ENCODE measurements around the gene ABL2. TPM values are rescaled to one million over a fixed set of nuclear protein-coding genes. Genes with fewer than 3 reads are reported as not detected.
"Not testable (repeated sequence)": the region's sequence is repeated elsewhere in the genome, so short reads cannot be mapped to it uniquely, and the experiment has no call there.

ABL2 gene
- total RNA-seq, 3 donors from 2014 or later, result 14.8 to 22.2 (median 18.6) TPM

DNA sequence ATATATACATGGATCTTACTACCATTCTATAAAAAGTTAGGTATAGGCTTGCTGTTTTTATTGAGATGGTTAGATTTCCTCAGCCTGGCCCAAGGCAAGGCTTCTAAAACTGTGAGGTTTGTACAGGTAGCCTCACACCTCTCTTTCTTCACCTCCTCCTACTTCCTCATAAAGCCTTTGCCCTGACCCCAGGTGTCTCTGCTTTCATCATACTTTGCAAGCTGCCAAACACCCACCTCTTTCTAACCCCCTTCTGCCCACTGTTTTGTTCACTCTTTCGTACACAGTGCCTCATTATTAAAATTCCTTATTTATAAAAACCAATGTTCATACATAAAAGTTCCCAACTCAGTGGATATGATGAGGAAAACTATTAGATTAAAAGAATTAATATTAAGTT lies 32.7 kb upstream of the ABL2 start:
- no peak overlapping the region for H3K4me3 ChIP-seq
- intact Hi-C loops (cut with DNase I, micrococcal nuclease), result no loop called here
- no peaks in the 10 kb centered on the region for H3K9me3 ChIP-seq
- ATAC-seq, result no peak
- DNase-seq, result no peak
- TF ChIP-seq, protein P1, sequence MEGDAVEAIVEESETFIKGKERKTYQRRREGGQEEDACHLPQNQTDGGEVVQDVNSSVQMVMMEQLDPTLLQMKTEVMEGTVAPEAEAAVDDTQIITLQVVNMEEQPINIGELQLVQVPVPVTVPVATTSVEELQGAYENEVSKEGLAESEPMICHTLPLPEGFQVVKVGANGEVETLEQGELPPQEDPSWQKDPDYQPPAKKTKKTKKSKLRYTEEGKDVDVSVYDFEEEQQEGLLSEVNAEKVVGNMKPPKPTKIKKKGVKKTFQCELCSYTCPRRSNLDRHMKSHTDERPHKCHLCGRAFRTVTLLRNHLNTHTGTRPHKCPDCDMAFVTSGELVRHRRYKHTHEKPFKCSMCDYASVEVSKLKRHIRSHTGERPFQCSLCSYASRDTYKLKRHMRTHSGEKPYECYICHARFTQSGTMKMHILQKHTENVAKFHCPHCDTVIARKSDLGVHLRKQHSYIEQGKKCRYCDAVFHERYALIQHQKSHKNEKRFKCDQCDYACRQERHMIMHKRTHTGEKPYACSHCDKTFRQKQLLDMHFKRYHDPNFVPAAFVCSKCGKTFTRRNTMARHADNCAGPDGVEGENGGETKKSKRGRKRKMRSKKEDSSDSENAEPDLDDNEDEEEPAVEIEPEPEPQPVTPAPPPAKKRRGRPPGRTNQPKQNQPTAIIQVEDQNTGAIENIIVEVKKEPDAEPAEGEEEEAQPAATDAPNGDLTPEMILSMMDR (IDR thresholded peaks at IDR 0.05), result no peak
- no peaks in the 10 kb centered on the region for H3K36me3 ChIP-seq (ENCODE audit: low read depth)
- H3K4me1 ChIP-seq (ENCODE audit: low read depth), result peaks cover 4% of the 10 kb centered on the region

DNA sequence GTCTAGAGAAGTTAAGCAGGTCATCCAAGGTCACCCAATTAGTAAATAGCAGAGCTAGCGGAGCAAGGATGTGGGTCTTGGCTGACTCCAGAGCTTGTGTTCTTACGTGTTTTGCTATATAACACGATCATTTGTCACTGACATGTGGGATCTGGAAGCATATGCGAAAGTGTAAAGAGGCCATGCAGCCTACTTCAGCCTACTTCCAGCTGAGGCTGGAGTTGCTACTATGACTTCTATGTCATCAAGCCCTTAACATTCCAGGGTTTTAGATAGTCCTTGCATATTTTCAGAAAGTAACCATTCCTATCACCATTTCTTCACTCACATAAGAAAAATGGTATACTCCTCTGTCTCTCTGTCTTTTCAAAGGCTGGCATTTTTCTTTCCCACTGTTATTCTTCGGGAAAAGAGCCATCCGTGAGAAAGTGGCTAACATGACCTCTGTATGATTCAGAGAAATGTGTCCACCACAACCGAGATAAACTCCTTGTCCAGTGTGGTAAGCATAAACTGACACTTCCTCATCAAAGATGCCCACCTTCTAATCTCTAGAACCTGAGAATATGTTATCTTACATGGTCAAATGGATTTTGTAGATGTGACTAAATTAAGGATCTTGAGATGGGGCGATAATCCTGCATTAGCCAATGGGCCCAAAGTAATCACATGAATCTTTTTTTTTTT lies 24.0 kb upstream of the ABL2 start:
- Histone ChIP-seq H3K4me1 (ENCODE audit: low read depth) (no peaks in the 10 kb centered on the region), H3K36me3 (ENCODE audit: low read depth) (no peaks in the 10 kb centered on the region), H3K9me3 (no peaks in the 10 kb centered on the region), H3K4me3 (no peak overlapping the region)
- TF ChIP-seq, protein P1 (IDR thresholded peaks at IDR 0.05), result no peak
- intact Hi-C loops (cut with DNase I, micrococcal nuclease), result no loop called here
- ATAC-seq, result no peak
- no peak for DNase-seq

DNA sequence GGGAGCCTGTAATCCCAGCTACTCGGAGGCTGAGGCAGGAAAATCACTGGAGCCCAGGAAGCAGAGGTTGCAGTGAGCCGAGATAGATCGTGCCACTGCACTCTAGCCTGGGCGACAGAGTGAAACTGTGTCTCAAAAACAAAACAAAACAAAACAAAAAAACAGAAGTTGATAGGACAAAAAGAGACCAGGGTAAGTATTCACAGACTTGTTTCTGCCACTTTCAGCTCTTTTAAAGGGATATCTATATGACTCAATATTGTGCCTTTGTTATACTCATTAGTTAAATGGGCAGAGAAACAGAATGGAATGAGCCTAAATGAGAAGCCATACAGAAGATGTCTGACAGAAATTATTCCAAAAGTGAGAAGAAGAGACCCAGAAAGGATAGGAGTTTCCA lies 23.1 kb upstream of the ABL2 start:
- Histone ChIP-seq H3K4me3 (no peak overlapping the region), H3K36me3 (ENCODE audit: low read depth) (no peaks in the 10 kb centered on the region), H3K9me3 (no peaks in the 10 kb centered on the region), H3K4me1 (ENCODE audit: low read depth) (no peaks in the 10 kb centered on the region)
- no peak for ATAC-seq
- intact Hi-C loops (cut with DNase I, micrococcal nuclease), result no loop called here
- no peak for DNase-seq
- TF ChIP-seq, protein P1 (IDR thresholded peaks at IDR 0.05), result no peak

DNA sequence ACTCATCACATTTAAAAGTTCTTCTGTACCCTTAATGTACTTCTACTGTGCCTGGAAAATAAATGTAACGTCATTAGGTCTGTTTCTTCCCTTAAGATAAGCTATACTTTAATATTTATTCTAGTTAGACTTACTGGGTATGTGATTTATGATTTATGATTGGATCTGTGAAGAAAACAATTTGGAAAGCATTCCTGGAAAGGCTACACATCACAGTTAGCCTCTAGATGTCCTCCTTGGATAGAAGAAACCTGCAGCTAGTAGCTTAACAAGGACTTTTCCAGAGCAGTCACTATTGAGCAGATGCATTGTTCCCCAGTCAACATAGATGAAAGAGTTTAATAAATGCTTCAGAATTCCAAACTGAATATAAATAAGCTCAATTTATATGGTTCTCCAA lies 22.2 kb upstream of the ABL2 start:
- intact Hi-C loops (cut with DNase I, micrococcal nuclease), result no loop called here
- TF ChIP-seq, protein P1 (IDR thresholded peaks at IDR 0.05), result no peak
- peak in 1 of 3 donors; percentile 36 for DNase-seq
- Histone ChIP-seq H3K9me3 (no peaks in the 10 kb centered on the region), H3K4me1 (ENCODE audit: low read depth) (no peaks in the 10 kb centered on the region), H3K4me3 (no peak overlapping the region), H3K36me3 (ENCODE audit: low read depth) (no peaks in the 10 kb centered on the region)
- peak; percentile 74 for ATAC-seq

DNA sequence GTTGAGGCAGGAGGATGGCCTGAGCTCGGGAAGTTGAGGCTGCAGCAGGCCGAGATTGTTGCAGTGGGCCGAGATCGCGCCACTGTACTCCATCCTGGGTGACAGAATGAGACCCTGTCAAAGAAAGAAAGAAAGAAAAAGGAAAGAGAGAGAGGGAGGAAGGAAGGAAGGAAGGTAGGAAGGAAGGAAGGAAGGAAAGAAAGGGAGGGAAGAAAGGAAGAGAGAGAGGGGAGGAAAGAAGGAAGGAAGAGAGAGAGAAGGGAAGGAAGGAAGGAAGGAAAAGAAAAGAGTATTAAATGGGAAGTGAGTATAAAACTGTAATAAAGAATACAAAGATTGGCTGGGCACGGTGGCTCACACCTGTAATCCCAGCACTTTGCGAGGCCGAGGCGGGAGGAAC lies 18.4 kb upstream of the ABL2 start:
- no peaks in the 10 kb centered on the region for H3K9me3 ChIP-seq
- no peak overlapping the region for H3K4me3 ChIP-seq
- no peaks in the 10 kb centered on the region for H3K4me1 ChIP-seq (ENCODE audit: low read depth)
- H3K36me3 ChIP-seq (ENCODE audit: low read depth), result no peaks in the 10 kb centered on the region
- DNase-seq (no peak), ATAC-seq (no peak)
- intact Hi-C loops (cut with DNase I, micrococcal nuclease), result no loop called here
- TF ChIP-seq, protein P1 (IDR thresholded peaks at IDR 0.05), result no peak

DNA sequence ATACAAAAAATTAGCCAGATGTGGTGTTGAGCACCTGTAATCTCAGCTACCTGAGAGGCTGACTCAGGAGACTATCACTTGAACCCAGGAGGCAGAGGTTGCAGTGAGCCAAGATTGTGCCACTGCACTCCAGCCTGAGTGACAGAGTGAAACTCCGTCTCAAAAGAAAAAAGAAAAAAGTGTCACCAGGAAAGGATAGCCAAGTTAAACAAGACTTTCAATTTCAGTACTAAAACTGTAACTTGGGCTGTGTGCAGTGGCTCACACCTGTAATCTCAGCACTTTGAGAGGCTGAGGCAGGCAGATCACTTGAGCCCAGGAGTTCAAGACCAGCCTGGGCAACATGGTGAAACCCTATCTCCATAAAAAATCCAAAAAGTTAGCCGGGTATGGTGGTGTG lies 15.9 kb upstream of the ABL2 start:
- ATAC-seq; DNase-seq; H3K9me3 ChIP-seq; intact Hi-C loops (cut with DNase I, micrococcal nuclease); H3K4me3 ChIP-seq; H3K4me1 ChIP-seq (ENCODE audit: low read depth); H3K36me3 ChIP-seq (ENCODE audit: low read depth): not testable (repeated sequence)
